GM19467 (cell line): ENCODE measurements around the gene SDR39U1.

ENCODE experiments used
- ATAC-seq: cut with Tn5 transposase; IDR thresholded peaks from one replicate; pipeline ENCODE4 v1.9.1; 2021; ENCODE audit warnings: mild to moderate bottlenecking, moderate library complexity; ENCODE audit not compliant: unreplicated experiment

SDR39U1 gene

GRCh38 chr14:24443053-24443665 is 583 bp upstream of the SDR39U1 start:
- no peak for ATAC-seq

- ATAC-seq: no peak
These were observed 704 bp downstream of the SDR39U1 start for GRCh38 chr14:24441904-24442239.

- ATAC-seq: no peak
These were observed 1.1 kb downstream of the SDR39U1 start for GRCh38 chr14:24441485-24441884.

- ATAC-seq: no peak
These were observed 1.8 kb downstream of the SDR39U1 start for GRCh38 chr14:24440606-24441399.

GRCh38 chr14:24439830-24440605 is 2.6 kb downstream of the SDR39U1 start:
- no peak for ATAC-seq

GRCh38 chr14:24439257-24439656 is 3.3 kb downstream of the SDR39U1 start:
- ATAC-seq: no peak

- no peak for ATAC-seq
These were observed 4.1 kb downstream of the SDR39U1 start for GRCh38 chr14:24438223-24439097.

GRCh38 chr14:24437736-24438067 is 4.9 kb downstream of the SDR39U1 start:
- no peak for ATAC-seq

GRCh38 chr14:24437020-24437735 is 5.4 kb downstream of the SDR39U1 start:
- no peak for ATAC-seq

- no peak for ATAC-seq
These were observed 6.1 kb downstream of the SDR39U1 start for GRCh38 chr14:24436355-24437019.

- no peak for ATAC-seq
These were observed 6.6 kb downstream of the SDR39U1 start for GRCh38 chr14:24435998-24436354.

- no peak for ATAC-seq
These were observed 7.3 kb downstream of the SDR39U1 start for GRCh38 chr14:24435192-24435810.

GRCh38 chr14:24434676-24435075 is 7.9 kb downstream of the SDR39U1 start:
- no peak for ATAC-seq

GRCh38 chr14:24434036-24434435 is 8.5 kb downstream of the SDR39U1 start:
- no peak for ATAC-seq

- ATAC-seq: no peak
These were observed 10.1 kb downstream of the SDR39U1 start for GRCh38 chr14:24432259-24433131.

- peak; percentile 57 for ATAC-seq
These were observed 10.9 kb downstream of the SDR39U1 start for GRCh38 chr14:24431569-24432258.

- ATAC-seq: no peak
These were observed 11.7 kb downstream of the SDR39U1 start for GRCh38 chr14:24430682-24431568.
